ENCODE measurements around the gene TXLNG. TPM values are rescaled to one million over a fixed set of nuclear protein-coding genes. Genes with fewer than 3 reads are reported as not detected.
A peak's percentile ranks its signal among the peaks of the same experiment; 100 is the strongest.

TXLNG gene
- total RNA-seq, 8 experiments from 2014 or later, result 11.9 to 40.4 (median 13.6) TPM

DNA sequence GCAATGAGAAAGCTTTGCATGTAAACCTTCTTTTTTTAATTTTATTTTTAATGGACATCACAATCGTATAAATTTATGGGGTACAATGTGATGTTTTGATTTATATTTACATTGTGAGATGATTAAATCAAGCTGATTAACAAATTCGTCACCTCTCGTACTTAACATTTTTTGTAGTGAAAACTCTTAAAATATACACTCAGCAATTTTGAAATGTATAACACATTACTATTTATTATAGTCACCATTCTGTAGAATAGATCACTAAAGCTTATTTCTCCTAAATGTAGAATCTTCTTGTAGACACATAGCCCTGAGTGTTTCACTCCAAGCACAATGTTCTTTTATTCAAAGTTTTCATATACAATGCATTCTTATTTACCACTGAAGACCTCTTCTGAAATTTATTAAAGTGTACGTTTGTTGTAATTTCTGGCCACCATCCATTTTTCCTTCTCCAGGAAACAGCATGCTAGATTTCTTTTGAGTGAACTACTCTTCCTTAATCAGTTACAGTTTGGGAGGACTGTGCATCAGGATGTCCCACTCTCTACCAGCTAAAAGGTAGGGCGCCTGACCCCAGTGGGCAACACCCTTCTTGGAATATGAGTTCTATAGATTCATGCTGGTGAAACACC lies 88.3 kb downstream of the TXLNG start:
- in situ Hi-C loops (cut with MboI; ENCODE audit: low pct_unique_long_range_greater_than_20kb in 2 of 9, low sequenced_read_pairs in 9 of 9, unreplicated experiment in 9 of 9), result loop anchor here in 1 of 9 experiments (25.0 kb wide), 1 partner anchor 163 kb away; no protein-coding TSS in a partner anchor

GRCh38 chrX:16876696-16877095 lies 90.4 kb downstream of the TXLNG start:
- in situ Hi-C loops (cut with MboI; ENCODE audit: low pct_unique_long_range_greater_than_20kb in 2 of 9, low sequenced_read_pairs in 9 of 9, unreplicated experiment in 9 of 9), result loop anchor here in 1 of 9 experiments (25.0 kb wide), 1 partner anchor 161 kb away; no protein-coding TSS in a partner anchor

More for the DNA sequence above, 88.3 kb downstream of the TXLNG start:
- Histone ChIP-seq H3K4me1 (replicated peaks in 1 of 2) (peaks cover 6 to 16% of the 10 kb centered on the region in 2 donors), H3K4me3 (no peak overlapping the region), H3K27ac (no peak overlapping the region)
- 50 to 100% (median 84%) methylated on average over 1 to 3 of the region's 5 CpGs; no CpG with 5 or more reads in 3 of the 10 experiments for WGBS, 10 experiments
- no peak for ATAC-seq (replicated peaks in 6 of 8)

DNA sequence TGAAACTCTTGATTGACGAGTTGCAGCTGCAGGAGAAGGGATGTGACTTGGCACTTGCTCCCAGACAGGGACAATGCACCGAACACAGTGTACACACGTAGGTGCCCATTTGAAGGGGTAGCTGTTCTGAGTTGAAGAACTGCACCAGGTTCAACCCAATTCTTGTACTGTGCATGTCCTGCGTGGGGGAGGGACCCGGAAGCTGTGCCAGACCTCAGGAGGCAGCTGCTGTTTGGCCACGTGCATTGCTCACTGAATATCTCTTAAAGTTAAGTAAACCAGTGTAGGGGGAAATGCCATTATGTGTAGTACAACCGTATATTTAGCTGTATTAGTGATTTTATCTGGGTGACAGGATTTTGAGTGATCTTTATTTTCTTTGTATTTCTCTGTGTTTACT lies 95.9 kb downstream of the TXLNG start:
- in situ Hi-C loops (cut with MboI; ENCODE audit: low pct_unique_long_range_greater_than_20kb in 2 of 9, low sequenced_read_pairs in 9 of 9, unreplicated experiment in 9 of 9), result loop anchor here in 1 of 9 experiments (25.0 kb wide), 1 partner anchor 155 kb away; no protein-coding TSS in a partner anchor

More at GRCh38 chrX:16876696-16877095, 90.4 kb downstream of the TXLNG start:
- no peak for ATAC-seq (replicated peaks in 6 of 8)
- H3K27ac ChIP-seq, result no peak overlapping the region
- WGBS, 10 experiments, result 0 to 80% (median 56%) methylated on average over 1 of the region's 1 CpG; no CpG with 5 or more reads in 4 of the 10 experiments
- H3K4me3 ChIP-seq, result no peak overlapping the region
- peaks cover 3 to 8% of the 10 kb centered on the region in 2 donors for H3K4me1 ChIP-seq (replicated peaks in 1 of 2)

GRCh38 chrX:16882702-16883486 lies 96.6 kb downstream of the TXLNG start:
- WGBS, 10 experiments, result 0 to 11% (median 4%) methylated on average over 2 to 19 of the region's 27 CpGs; no CpG with 5 or more reads in 5 of the 10 experiments
- H3K27ac ChIP-seq, result no peak overlapping the region
- in situ Hi-C loops (cut with MboI; ENCODE audit: low pct_unique_long_range_greater_than_20kb in 2 of 9, low sequenced_read_pairs in 9 of 9, unreplicated experiment in 9 of 9), result loop anchor here in 1 of 9 experiments (25.0 kb wide), 1 partner anchor 154 kb away; no protein-coding TSS in a partner anchor
- H3K4me1 ChIP-seq (replicated peaks in 1 of 2), result no peaks in the 10 kb centered on the region
- ATAC-seq (replicated peaks in 6 of 8), result peak; percentile 67 to 88 (median 82)
- H3K4me3 ChIP-seq, result peak overlapping the region; percentile 25 to 36 (median 31)

More for the DNA sequence above, 95.9 kb downstream of the TXLNG start:
- WGBS, 10 experiments, result 30 to 57% methylated on average over 2 to 6 of the region's 7 CpGs; no CpG with 5 or more reads in 8 of the 10 experiments
- ATAC-seq (replicated peaks in 6 of 8), result peak in 4 of 8 experiments; percentile 9 to 63 (median 40)
- Histone ChIP-seq H3K27ac (no peak overlapping the region), H3K4me1 (replicated peaks in 1 of 2) (no peaks in the 10 kb centered on the region), H3K4me3 (no peak overlapping the region)

DNA sequence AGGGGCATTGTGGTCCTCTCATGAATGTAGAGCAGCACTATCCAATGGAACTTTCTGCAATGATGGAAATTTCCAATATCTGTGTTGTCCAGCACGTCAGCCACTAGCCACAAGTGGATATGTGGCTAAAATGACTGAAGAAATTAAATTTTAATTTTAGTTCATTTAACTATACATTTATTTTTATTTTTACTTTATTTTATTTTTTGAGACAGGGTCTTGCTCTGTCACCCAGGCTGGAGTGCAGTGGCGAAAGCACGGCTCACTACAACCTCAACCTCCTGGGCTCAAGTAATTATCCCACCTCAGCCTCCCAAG lies 97.2 kb downstream of the TXLNG start:
- Histone ChIP-seq H3K27ac (no peak overlapping the region), H3K4me3 (no peak overlapping the region), H3K4me1 (replicated peaks in 1 of 2) (no peaks in the 10 kb centered on the region)
- in situ Hi-C loops (cut with MboI; ENCODE audit: low pct_unique_long_range_greater_than_20kb in 2 of 9, low sequenced_read_pairs in 9 of 9, unreplicated experiment in 9 of 9), result loop anchor here in 1 of 9 experiments (25.0 kb wide), 1 partner anchor 154 kb away; no protein-coding TSS in a partner anchor
- 20 to 100% (median 51%) methylated on average over 1 to 3 of the region's 3 CpGs; no CpG with 5 or more reads in 6 of the 10 experiments for WGBS, 10 experiments
- ATAC-seq (replicated peaks in 6 of 8), result no peak

GRCh38 chrX:16885628-16886027 lies 99.4 kb downstream of the TXLNG start:
- no peak overlapping the region for H3K27ac ChIP-seq
- in situ Hi-C loops (cut with MboI; ENCODE audit: low pct_unique_long_range_greater_than_20kb in 2 of 9, low sequenced_read_pairs in 9 of 9, unreplicated experiment in 9 of 9), result loop anchor here in 1 of 9 experiments (25.0 kb wide), 1 partner anchor 152 kb away; no protein-coding TSS in a partner anchor
- H3K4me3 ChIP-seq, result no peak overlapping the region
- H3K4me1 ChIP-seq (replicated peaks in 1 of 2), result no peaks in the 10 kb centered on the region
- 91 to 100% methylated on average over 1 of the region's 1 CpG; no CpG with 5 or more reads in 8 of the 10 experiments for WGBS, 10 experiments
- no peak for ATAC-seq (replicated peaks in 6 of 8)

DNA sequence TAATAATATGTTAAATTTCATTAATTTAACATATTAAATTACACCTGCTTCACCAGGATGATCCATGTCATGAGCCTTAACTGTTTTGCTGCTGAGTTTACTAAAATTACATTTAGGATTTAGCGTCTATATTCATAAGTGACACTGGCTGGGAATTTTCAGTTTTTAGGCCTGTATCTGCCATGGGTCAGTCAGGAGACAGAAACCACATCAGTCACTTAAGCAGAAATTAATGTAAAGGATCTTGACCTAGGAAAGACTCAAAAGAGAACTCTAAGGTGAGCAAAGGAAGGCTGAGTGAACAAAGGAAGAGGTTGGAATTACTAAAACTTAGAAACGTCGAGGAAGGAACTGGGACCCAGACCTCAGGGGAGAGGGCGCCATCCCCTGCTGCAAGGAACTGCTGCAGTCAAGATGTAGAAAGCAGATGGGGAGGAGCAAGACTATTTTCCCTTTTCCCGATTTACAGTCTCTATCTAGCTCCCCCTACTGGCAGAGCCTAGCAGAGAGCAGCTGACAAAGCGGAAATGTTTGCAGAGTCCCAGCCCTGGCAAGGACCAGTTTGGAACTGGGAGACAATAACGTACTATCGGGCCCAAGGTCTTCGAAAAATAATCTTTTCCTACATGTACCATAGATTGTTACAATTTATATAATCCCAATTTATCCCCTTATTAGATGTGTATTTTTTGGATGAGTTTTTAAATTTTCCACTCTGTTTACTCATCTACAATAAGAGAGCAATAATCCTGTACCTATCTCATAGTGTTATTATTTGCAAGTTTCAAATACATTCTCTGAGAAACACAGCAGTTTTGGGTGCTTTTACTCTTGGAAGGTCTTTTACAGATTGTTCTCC lies 106.5 kb downstream of the TXLNG start:
- ATAC-seq (replicated peaks in 6 of 8), result peak; percentile 66 to 96 (median 81)

More for the DNA sequence above, 106.5 kb downstream of the TXLNG start:
- in situ Hi-C loops (cut with MboI; ENCODE audit: low pct_unique_long_range_greater_than_20kb in 2 of 9, low sequenced_read_pairs in 9 of 9, unreplicated experiment in 9 of 9), result loop anchor here in 1 of 9 experiments (25.0 kb wide), 1 partner anchor 145 kb away; no protein-coding TSS in a partner anchor
- Histone ChIP-seq H3K4me1 (replicated peaks in 1 of 2) (no peaks in the 10 kb centered on the region), H3K27ac (no peak overlapping the region), H3K4me3 (no peak overlapping the region)
- 6 to 100% (median 19%) methylated on average over 1 to 7 of the region's 9 CpGs; no CpG with 5 or more reads in 3 of the 10 experiments for WGBS, 10 experiments

Other genes with a start within 250 kb of the TXLNG start
- gene S100G, start 136.3 kb upstream of the TXLNG start, total RNA-seq, result not detected
- 10 to 100 TPM in 7 of 8 experiments, 1 to 10 TPM in 1; 5.2 to 40.6 (median 20.9) TPM for gene CTPS2, start 73.8 kb upstream of the TXLNG start, total RNA-seq
- gene SYAP1, start 66.9 kb upstream of the TXLNG start, total RNA-seq, result 10 to 100 TPM; 16.3 to 40.7 (median 23.2) TPM
- gene RBBP7, start 83.9 kb downstream of the TXLNG start, total RNA-seq, result 100 to 1,000 TPM in 2 of 8 experiments, 10 to 100 TPM in 6; 45.6 to 138 (median 88.4) TPM
- 10 to 100 TPM in 1 of 8 experiments, 1 to 10 TPM in 7; 1.1 to 14.7 (median 2.8) TPM for gene REPS2, start 160.2 kb downstream of the TXLNG start, total RNA-seq

All from motor neuron (in vitro differentiated cells).